Natural killer cell (primary cell): Measurements from ENCODE around the gene YOD1. TPM values are rescaled to one million over a fixed set of nuclear protein-coding genes. Genes with fewer than 3 reads are reported as not detected.
A peak's percentile ranks its signal among the peaks of the same experiment; 100 is the strongest.

Source experiments
- ATAC-seq, 3 donors: fragments of 150-1000 bp in 2 of 3; fragments of 200-7000 bp in 1 of 3; cut with Tn5 transposase; 1 replicate in 1 of 3; 2 replicates in 2 of 3; pipeline ENCODE4 v1.10.0; 2021; ENCODE audit warnings: mild to moderate bottlenecking in 2 of 3, moderate library complexity in 2 of 3
- DNase-seq, 2 donors: peaks; one replicate each; pipeline versions ENCODE4 v3.0.0 to v3.0.0-alpha.2; 2013 to 2021; ENCODE audit warnings: mixed read lengths in 1 of 2
- H3K27ac ChIP-seq: one replicate; pipeline ENCODE4 v1.5.1; 2013; ENCODE audit warnings: mild to moderate bottlenecking, low read length
- H3K27me3 ChIP-seq: one replicate; pipeline ENCODE4 v1.6.1; 2013; ENCODE audit warnings: low read length; ENCODE audit not compliant: control insufficient read depth, insufficient read depth
- H3K36me3 ChIP-seq: one replicate; pipeline ENCODE4 v1.6.1; 2013; ENCODE audit warnings: low read length; ENCODE audit not compliant: control insufficient read depth, insufficient read depth
- H3K4me1 ChIP-seq: one replicate; pipeline ENCODE4 v1.6.1; 2013; ENCODE audit warnings: low read length; ENCODE audit not compliant: control insufficient read depth, insufficient read depth
- H3K4me3 ChIP-seq: one replicate; pipeline ENCODE4 v1.5.1; 2013; ENCODE audit warnings: low read length
- H3K9me3 ChIP-seq: one replicate; pipeline ENCODE4 v1.6.1; 2013; ENCODE audit warnings: low read length; ENCODE audit not compliant: control insufficient read depth, insufficient read depth
- H3K27ac Mint-ChIP-seq, 2 donors: one replicate each; pipeline ENCODE4 v1.8.0; 2022; ENCODE audit warnings: mild to moderate bottlenecking in 2 of 2, mixed read lengths in 2 of 2, moderate library complexity in 1 of 2
- H3K27me3 Mint-ChIP-seq, 2 donors: one replicate each; pipeline ENCODE4 v1.8.0; 2022; ENCODE audit warnings: low read depth in 2 of 2, mixed read lengths in 2 of 2
- H3K36me3 Mint-ChIP-seq: one replicate; pipeline ENCODE4 v1.8.0; 2022; ENCODE audit warnings: mixed read lengths
- H3K4me1 Mint-ChIP-seq, 2 donors: one replicate each; pipeline ENCODE4 v1.8.0; 2022; ENCODE audit warnings: mixed read lengths in 2 of 2
- H3K4me3 Mint-ChIP-seq: one replicate; pipeline ENCODE4 v1.8.0; 2022; ENCODE audit warnings: mild to moderate bottlenecking, moderate library complexity, mixed read lengths
- H3K9me3 Mint-ChIP-seq, 2 donors: one replicate each; pipeline ENCODE4 v1.8.0; 2022; ENCODE audit warnings: mixed read lengths in 2 of 2
- WGBS: methylation state at CpG from one replicate; pipeline ENCODE4 v1.1.7; 2013; ENCODE audit warnings: missing lambda C conversion rate; ENCODE audit not compliant: insufficient coverage; 5-methylcytosine and 5-hydroxymethylcytosine counted together
- intact Hi-C: fragments of 100-400 bp; cut with micrococcal nuclease; formaldehyde crosslinking; loops from one replicate; pipeline ENCODE4 v1.14.2; 2022
- total RNA-seq, 4 donors: library from RNA; stranded (reverse); fragments of 120-200 nt in 1 of 4; gene quantifications; one replicate each; pipeline versions ENCODE4 v1.2.3 to v1.2.4, GENCODE V29; 2013 to 2022
- TF ChIP-seq, protein P1 (sequence below): fragments of 200-600 bp; IDR thresholded peaks from one replicate; pipeline ENCODE4 v1.8.0; 2022; ENCODE audit warnings: antibody characterized with exemption

Gene YOD1
- total RNA-seq: 10 to 100 TPM; 20.6 to 22.8 (median 21.2) TPM
- total RNA-seq (2013): 15.4 TPM

DNA sequence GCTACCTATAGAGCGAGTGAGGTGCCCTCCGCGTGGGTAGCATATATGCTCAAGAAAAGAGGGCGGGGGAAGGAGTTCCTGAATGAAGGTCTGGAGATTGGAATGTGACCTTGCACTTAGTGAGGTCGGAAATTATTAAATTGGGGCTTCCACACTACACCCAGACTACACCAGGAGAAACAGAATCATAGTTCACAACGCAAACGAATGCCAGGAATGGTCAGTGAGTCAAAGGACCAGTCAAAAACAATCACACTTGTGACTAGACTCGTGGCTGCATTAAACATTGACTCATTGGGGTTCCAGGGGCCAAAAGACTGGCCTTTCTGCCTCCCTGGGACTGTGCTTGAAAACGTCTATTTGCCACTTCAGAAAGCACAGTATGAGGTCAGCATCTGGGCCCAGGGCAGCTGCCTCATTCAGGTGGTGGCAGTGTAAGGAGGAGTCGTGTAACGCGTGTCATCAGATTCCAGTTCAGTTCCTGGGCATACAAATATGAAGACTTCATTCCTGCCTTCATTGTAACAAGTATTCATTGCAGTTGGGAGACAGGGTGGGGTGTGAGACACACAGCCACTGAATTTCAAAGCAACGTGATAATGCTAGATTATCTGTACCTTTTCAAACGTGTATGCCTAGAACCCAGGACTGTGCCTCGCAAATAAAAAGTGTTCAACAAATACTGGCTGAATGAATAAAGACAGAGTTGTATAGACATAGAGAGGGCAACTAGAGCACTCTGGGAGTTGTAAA is at the start of gene YOD1:
Gene YOD1, minus strand, starts transcription at position 18 of the 753 bp plus-strand sequence. CDS start 178 bp downstream, outside the sequence.
- 69% methylated on average over 15 of the region's 15 CpGs for WGBS
- Mint-ChIP-seq H3K9me3 (no peaks in the 10 kb centered on the region), H3K27ac (peak within 1 kb of the TSS; percentile 96 to 99), H3K4me1 (peaks cover 44 to 47% of the 10 kb centered on the region in 2 donors), H3K36me3 (peaks cover 5% of the 10 kb centered on the region), H3K27me3 (no peaks in the 10 kb centered on the region), H3K4me3 (peak within 1 kb of the TSS; percentile 100)
- peak within 1 kb of the TSS; percentile 67 for H3K27ac ChIP-seq
- H3K36me3 ChIP-seq: peaks cover 29% of the 10 kb centered on the region
- peaks cover 25% of the 10 kb centered on the region for H3K4me1 ChIP-seq
- H3K9me3 ChIP-seq: no peaks in the 10 kb centered on the region
- ATAC-seq (no peak), DNase-seq (no peak)
- TF ChIP-seq, protein P1, sequence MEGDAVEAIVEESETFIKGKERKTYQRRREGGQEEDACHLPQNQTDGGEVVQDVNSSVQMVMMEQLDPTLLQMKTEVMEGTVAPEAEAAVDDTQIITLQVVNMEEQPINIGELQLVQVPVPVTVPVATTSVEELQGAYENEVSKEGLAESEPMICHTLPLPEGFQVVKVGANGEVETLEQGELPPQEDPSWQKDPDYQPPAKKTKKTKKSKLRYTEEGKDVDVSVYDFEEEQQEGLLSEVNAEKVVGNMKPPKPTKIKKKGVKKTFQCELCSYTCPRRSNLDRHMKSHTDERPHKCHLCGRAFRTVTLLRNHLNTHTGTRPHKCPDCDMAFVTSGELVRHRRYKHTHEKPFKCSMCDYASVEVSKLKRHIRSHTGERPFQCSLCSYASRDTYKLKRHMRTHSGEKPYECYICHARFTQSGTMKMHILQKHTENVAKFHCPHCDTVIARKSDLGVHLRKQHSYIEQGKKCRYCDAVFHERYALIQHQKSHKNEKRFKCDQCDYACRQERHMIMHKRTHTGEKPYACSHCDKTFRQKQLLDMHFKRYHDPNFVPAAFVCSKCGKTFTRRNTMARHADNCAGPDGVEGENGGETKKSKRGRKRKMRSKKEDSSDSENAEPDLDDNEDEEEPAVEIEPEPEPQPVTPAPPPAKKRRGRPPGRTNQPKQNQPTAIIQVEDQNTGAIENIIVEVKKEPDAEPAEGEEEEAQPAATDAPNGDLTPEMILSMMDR: no peak
- intact Hi-C loops: loop anchor here (5.0 kb wide), 1 partner anchor 271 kb away; the partner anchor contains the start of gene CD55
- no peaks in the 10 kb centered on the region for H3K27me3 ChIP-seq
- H3K4me3 ChIP-seq: peak within 1 kb of the TSS; percentile 98

DNA sequence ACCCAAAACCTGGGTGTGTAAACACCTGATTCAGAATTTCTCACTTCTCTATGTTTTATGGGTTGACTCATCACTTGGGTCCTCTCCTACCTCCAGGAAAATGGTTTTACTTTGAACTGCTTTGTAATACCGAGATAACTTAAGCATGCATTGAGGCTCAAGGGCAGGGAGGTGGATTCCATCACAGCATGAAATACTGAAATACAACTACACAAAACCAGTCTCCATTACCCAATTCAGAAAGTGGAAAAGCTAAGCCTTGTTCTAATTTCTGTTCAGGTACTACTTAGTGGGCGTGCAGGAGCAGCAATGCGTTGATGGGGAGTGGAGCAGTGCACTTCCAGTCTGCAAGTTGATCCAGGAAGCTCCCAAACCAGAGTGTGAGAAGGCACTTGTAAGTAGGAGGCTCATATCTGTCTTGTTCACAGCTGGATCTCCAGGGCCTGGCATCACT is 46.9 kb upstream of the YOD1 start:
- TF ChIP-seq, protein P1: no peak
- Mint-ChIP-seq H3K27me3 (peaks cover 23 to 40% of the 10 kb centered on the region in 2 donors), H3K27ac (no peak overlapping the region), H3K4me3 (no peak overlapping the region), H3K9me3 (no peaks in the 10 kb centered on the region), H3K36me3 (no peaks in the 10 kb centered on the region), H3K4me1 (no peaks in the 10 kb centered on the region)
- intact Hi-C loops: no loop called here
- no peak for ATAC-seq
- DNase-seq: no peak
- H3K4me3 ChIP-seq: no peak overlapping the region
- no peaks in the 10 kb centered on the region for H3K4me1 ChIP-seq
- no peaks in the 10 kb centered on the region for H3K9me3 ChIP-seq
- no peaks in the 10 kb centered on the region for H3K36me3 ChIP-seq
- 70% methylated on average over 3 of the region's 3 CpGs for WGBS
- no peak overlapping the region for H3K27ac ChIP-seq
- no peaks in the 10 kb centered on the region for H3K27me3 ChIP-seq

DNA sequence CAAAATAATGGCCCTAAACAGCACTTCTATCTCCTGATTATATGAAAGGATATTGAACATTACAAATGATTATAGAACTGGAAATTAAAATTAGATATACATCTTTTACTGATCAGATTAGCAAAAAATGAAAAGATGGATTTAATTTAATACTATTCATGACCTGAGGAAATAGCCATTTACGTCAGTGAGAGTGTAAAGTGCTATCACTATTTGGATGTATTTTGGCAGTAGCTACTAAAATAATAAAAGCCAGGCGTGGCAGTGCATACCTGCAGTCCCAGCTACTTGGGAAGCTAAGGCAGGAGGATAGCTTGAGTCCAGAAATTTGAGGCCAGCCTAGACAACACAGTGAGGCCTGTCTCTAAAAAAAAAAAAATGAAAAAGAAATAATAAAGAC is 42.9 kb upstream of the YOD1 start:
- Histone ChIP-seq H3K4me3 (no peak overlapping the region), H3K36me3 (no peaks in the 10 kb centered on the region), H3K27ac (no peak overlapping the region), H3K9me3 (no peaks in the 10 kb centered on the region), H3K27me3 (peaks cover 2% of the 10 kb centered on the region), H3K4me1 (no peaks in the 10 kb centered on the region)
- DNase-seq: no peak
- Mint-ChIP-seq H3K4me1 (peaks cover 0 to 5% of the 10 kb centered on the region in 2 donors), H3K27ac (no peak overlapping the region), H3K4me3 (no peak overlapping the region), H3K36me3 (no peaks in the 10 kb centered on the region), H3K27me3 (peaks cover 13 to 35% of the 10 kb centered on the region in 2 donors), H3K9me3 (no peaks in the 10 kb centered on the region)
- WGBS: 39% methylated on average over 2 of the region's 2 CpGs
- TF ChIP-seq, protein P1: peak; percentile 3
- intact Hi-C loops: no loop called here
- ATAC-seq: no peak
